ENCODE data around the gene ILKAP. TPM values are rescaled to one million over a fixed set of nuclear protein-coding genes. Genes with fewer than 3 reads are reported as not detected.

The ILKAP gene
- polyA plus RNA-seq, 1 donor from 2014 or later: 78.5 TPM

GRCh38 chr2:238137885-238138284 is 65.6 kb downstream of the ILKAP start:
- Histone ChIP-seq H3K9me3 (ENCODE audit: low read length) (no peaks in the 10 kb centered on the region), H3K27ac (ENCODE audit: low read length) (no peak overlapping the region), H3K27me3 (ENCODE audit: insufficient read depth, low read depth, low read length) (no peaks in the 10 kb centered on the region), H3K4me2 (ENCODE audit: low read length) (no peak overlapping the region), H3K9ac (ENCODE audit: low read length) (no peak overlapping the region), H3K79me2 (replicated peaks; ENCODE audit: insufficient read depth, low read length) (no peaks in the 10 kb centered on the region), H4K20me1 (ENCODE audit: insufficient read depth) (no peaks in the 10 kb centered on the region), H3K36me3 (ENCODE audit: insufficient read depth, low read length) (no peaks in the 10 kb centered on the region), H3K4me3 (ENCODE audit: low read length) (no peak overlapping the region), H2AFZ (ENCODE audit: low read depth, low read length) (no peak overlapping the region), H3F3A (ENCODE audit: insufficient read depth, low read length, poor library complexity, severe bottlenecking) (no peaks in the 10 kb centered on the region), H3K9me2 (ENCODE audit: insufficient read depth, low read length) (no peaks in the 10 kb centered on the region)
- TF ChIP-seq EZH2 (IDR thresholded peaks at IDR 0.05; ENCODE audit: borderline replicate concordance, insufficient read depth, low read length, poor library complexity, severe bottlenecking) (no peak), TAF1 (IDR thresholded peaks at IDR 0.05; ENCODE audit: low read depth) (no peak), POLR2AphosphoS5 (IDR thresholded peaks at IDR 0.05) (no peak), SMC3 (conservative IDR thresholded peaks at IDR 0.05; ENCODE audit: poor library complexity) (no peak), REST (IDR thresholded peaks at IDR 0.05; ENCODE audit: borderline replicate concordance) (no peak), CTCF (IDR thresholded peaks at IDR 0.05; ENCODE audit: poor library complexity, severe bottlenecking) (no peak), RAD21 (conservative IDR thresholded peaks at IDR 0.05) (no peak), EP300 (conservative IDR thresholded peaks at IDR 0.05; ENCODE audit: poor library complexity, severe bottlenecking) (no peak), MXI1 (conservative IDR thresholded peaks at IDR 0.05; ENCODE audit: poor library complexity, severe bottlenecking) (no peak)

GRCh38 chr2:238136820-238137537 is 66.5 kb downstream of the ILKAP start:
- H3F3A ChIP-seq (ENCODE audit: insufficient read depth, low read length, poor library complexity, severe bottlenecking): no peaks in the 10 kb centered on the region
- H4K20me1 ChIP-seq (ENCODE audit: insufficient read depth): no peaks in the 10 kb centered on the region
- no peak overlapping the region for H3K4me3 ChIP-seq (ENCODE audit: low read length)
- no peaks in the 10 kb centered on the region for H3K27me3 ChIP-seq (ENCODE audit: insufficient read depth, low read depth, low read length)
- TF ChIP-seq MXI1 (conservative IDR thresholded peaks at IDR 0.05; ENCODE audit: poor library complexity, severe bottlenecking): no peak
- TF ChIP-seq CTCF (IDR thresholded peaks at IDR 0.05; ENCODE audit: poor library complexity, severe bottlenecking): no peak
- TF ChIP-seq POLR2AphosphoS5 (IDR thresholded peaks at IDR 0.05): no peak
- no peak for TF ChIP-seq SMC3 (conservative IDR thresholded peaks at IDR 0.05; ENCODE audit: poor library complexity)
- no peak for TF ChIP-seq EZH2 (IDR thresholded peaks at IDR 0.05; ENCODE audit: borderline replicate concordance, insufficient read depth, low read length, poor library complexity, severe bottlenecking)
- no peak for TF ChIP-seq RAD21 (conservative IDR thresholded peaks at IDR 0.05)
- no peak for TF ChIP-seq REST (IDR thresholded peaks at IDR 0.05; ENCODE audit: borderline replicate concordance)
- TF ChIP-seq TAF1 (IDR thresholded peaks at IDR 0.05; ENCODE audit: low read depth): no peak
- TF ChIP-seq EP300 (conservative IDR thresholded peaks at IDR 0.05; ENCODE audit: poor library complexity, severe bottlenecking): no peak
- H3K9me3 ChIP-seq (ENCODE audit: low read length): no peaks in the 10 kb centered on the region
- no peak overlapping the region for H2AFZ ChIP-seq (ENCODE audit: low read depth, low read length)
- H3K9ac ChIP-seq (ENCODE audit: low read length): no peak overlapping the region
- no peaks in the 10 kb centered on the region for H3K9me2 ChIP-seq (ENCODE audit: insufficient read depth, low read length)
- H3K36me3 ChIP-seq (ENCODE audit: insufficient read depth, low read length): no peaks in the 10 kb centered on the region
- H3K4me2 ChIP-seq (ENCODE audit: low read length): no peak overlapping the region
- no peaks in the 10 kb centered on the region for H3K79me2 ChIP-seq (replicated peaks; ENCODE audit: insufficient read depth, low read length)
- H3K27ac ChIP-seq (ENCODE audit: low read length): no peak overlapping the region
